ENCODE data around the gene BCAS4.
"Not testable (repeated sequence)": the region's sequence is repeated elsewhere in the genome, so short reads cannot be mapped to it uniquely, and the experiment has no call there.

Gene BCAS4

DNA sequence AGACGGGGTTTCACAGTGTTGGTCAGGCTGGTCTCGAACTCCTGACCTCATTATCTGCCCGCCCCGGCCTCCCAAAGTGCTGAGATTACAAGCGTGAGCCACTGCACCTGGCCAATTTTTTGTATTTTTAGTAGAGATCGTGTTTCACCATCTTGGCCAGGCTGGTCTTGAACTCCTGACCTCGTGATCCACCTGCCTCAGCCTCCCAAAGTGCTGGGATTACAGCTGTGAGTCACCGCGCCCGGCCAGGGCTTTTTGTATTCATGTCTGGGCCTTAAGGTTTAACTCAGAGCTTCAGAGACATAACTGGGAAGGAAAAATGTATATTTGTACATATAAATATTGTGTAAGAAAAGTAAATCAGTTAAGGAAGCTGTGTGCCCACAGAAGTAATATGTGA is 29.6 kb upstream of the BCAS4 start:
- ATAC-seq, H3K9me3 Mint-ChIP-seq, H3K27ac Mint-ChIP-seq, H3K4me1 Mint-ChIP-seq, H3K4me3 Mint-ChIP-seq, H3K36me3 Mint-ChIP-seq: not testable (repeated sequence)
- H3K27me3 Mint-ChIP-seq = peaks cover 28% of the 10 kb centered on the region

- Mint-ChIP-seq H3K36me3 (no peaks in the 10 kb centered on the region), H3K27ac (no peak overlapping the region), H3K4me3 (no peak overlapping the region), H3K27me3 (peaks cover 30% of the 10 kb centered on the region), H3K4me1 (peaks cover 6% of the 10 kb centered on the region), H3K9me3 (no peaks in the 10 kb centered on the region)
- no peak for ATAC-seq
Observed at GRCh38 chr20:50765674-50766073, 29.2 kb upstream of the BCAS4 start.

DNA sequence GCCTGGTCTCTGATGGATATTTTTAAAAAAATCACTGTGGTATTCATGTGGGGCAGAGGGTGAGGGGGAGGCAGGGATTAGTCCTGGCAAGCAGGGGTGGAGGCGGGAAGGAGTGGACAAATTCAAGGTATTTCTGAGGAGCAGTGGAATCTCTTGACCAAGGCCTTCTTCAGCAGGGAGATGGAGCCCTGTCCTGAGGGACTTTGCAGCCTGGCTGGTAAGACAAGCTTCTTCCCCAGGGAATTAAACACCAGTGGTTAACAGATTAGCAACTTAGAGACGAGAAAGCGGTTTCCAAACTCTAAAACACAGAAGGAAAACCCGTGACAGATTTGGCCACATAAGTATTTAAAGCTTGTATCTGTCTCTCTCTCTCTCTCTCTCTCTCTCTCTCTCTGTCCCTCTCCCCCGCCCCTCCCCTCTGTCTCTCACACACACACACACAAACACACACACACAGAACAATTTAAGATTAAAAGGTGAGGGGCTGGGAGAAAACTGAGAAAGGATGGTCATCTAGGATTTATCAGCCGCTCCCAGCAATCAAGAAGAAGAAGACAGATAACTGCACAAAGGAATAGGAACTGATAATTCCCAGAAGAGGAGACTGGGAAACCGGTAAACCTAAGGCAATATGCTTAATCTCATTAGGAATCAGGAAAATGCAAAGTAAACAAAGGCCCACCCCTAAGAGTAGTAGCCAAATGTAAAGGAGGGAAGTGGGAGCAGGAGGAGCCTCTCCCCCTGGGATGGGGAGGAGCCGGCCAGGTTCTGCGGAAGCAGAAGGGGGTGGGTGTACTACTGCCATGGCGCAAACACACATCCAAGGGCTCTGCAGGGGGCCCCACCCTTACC is 27.7 kb upstream of the BCAS4 start:
- H3K9me3 Mint-ChIP-seq, H3K36me3 Mint-ChIP-seq, H3K4me1 Mint-ChIP-seq, ATAC-seq, H3K27ac Mint-ChIP-seq, H3K4me3 Mint-ChIP-seq: not testable (repeated sequence)
- H3K27me3 Mint-ChIP-seq = peaks cover 37% of the 10 kb centered on the region

DNA sequence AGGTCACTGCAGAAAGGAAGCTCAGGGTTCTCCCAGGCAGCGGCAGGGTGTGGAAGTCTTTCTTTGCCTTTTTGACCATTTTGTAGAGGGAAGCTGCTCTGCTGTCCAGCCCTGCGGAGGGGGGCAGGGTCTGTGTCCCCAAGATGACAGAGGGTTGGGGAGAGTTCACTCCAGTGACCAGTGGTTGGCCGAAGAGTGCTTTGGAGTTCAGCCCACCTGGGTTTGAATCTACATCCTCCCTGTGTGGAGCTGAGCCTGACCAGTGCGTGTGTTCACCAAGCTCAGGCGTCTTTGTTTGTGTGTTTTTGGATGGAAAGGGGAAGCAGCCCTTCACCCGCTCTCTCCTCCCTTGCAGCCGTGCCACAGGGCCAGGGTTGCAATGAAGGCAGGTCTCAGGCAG is 25.9 kb upstream of the BCAS4 start:
- not testable (repeated sequence) for H3K27ac Mint-ChIP-seq, H3K36me3 Mint-ChIP-seq, H3K4me3 Mint-ChIP-seq, H3K4me1 Mint-ChIP-seq, H3K9me3 Mint-ChIP-seq, ATAC-seq
- peaks cover 29% of the 10 kb centered on the region for H3K27me3 Mint-ChIP-seq

DNA sequence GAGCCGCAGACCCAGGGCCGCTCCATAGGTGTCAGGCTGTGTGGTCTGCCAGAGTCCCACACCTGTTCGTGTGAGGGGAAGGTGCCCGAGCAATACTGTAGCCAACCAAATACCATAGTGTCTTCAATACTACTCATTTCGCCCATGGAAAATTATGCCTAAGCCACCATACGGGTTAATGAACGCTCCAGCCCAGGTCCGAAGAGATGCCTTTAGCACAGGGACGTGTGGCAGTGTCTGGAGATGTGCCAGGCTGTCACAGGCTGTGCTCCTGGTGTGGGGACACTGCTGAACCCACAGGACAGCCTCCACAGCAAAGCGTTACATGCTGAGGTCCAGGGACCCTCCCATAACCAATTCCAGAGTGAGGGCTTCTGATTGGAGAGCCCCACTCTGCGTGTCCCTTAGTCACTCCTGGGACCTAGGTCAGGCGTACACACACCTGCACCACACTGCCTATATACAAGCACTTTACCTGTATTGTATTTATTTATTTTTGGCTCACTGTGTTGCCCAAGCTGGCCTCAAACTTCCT is 25.2 kb upstream of the BCAS4 start:
- peaks cover 26% of the 10 kb centered on the region for H3K27me3 Mint-ChIP-seq
- H3K27ac Mint-ChIP-seq, H3K36me3 Mint-ChIP-seq, H3K9me3 Mint-ChIP-seq, H3K4me3 Mint-ChIP-seq, H3K4me1 Mint-ChIP-seq: not testable (repeated sequence)
- ATAC-seq = peak; percentile 20

DNA sequence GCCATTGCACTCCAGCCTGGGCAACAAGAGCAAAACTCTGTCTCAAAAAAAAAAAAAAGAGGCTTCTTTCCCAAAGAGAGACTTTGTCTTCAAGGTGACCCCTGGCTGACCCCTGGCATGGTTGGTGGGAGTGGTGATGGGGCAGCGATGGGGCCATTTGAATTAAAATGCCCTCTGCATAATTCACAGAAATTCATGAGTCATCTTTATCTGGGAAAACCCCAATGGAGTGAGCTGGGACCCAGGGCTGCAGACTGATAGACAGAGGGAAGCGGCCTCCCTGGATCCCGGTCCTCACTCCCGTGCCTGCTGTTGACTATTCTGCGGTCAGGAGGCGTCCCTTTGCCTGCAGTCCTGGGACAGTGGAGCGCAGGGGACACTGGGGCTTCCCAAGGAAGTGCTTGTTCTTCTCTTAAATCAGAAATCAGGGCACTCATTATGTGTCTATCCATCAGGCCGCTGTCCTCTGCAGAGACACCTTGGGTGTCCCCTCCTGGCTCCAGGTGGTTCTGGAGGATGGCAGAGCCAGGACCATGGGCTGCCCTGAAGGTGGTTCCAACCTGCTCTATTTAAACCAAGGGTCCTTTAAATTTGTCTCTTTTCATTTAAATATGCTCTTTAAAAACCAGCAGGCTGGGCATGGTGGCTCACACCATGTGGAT is 23.3 kb upstream of the BCAS4 start:
- not testable (repeated sequence) for H3K4me1 Mint-ChIP-seq, ATAC-seq

GRCh38 chr20:50772420-50773185 is 22.3 kb upstream of the BCAS4 start:
- H3K9me3 Mint-ChIP-seq = no peaks in the 10 kb centered on the region
- H3K4me1 Mint-ChIP-seq = no peaks in the 10 kb centered on the region
- H3K36me3 Mint-ChIP-seq = no peaks in the 10 kb centered on the region
- H3K4me3 Mint-ChIP-seq = no peak overlapping the region
- H3K27me3 Mint-ChIP-seq = peaks cover 17% of the 10 kb centered on the region
- no peak for ATAC-seq
- H3K27ac Mint-ChIP-seq = no peak overlapping the region

More for the DNA sequence above, 23.3 kb upstream of the BCAS4 start:
- H3K9me3 Mint-ChIP-seq, H3K36me3 Mint-ChIP-seq, H3K4me3 Mint-ChIP-seq, H3K27ac Mint-ChIP-seq: not testable (repeated sequence)
- H3K27me3 Mint-ChIP-seq = peaks cover 26% of the 10 kb centered on the region

GRCh38 chr20:50774515-50774914 is 20.3 kb upstream of the BCAS4 start:
- H3K27me3 Mint-ChIP-seq = peaks cover 9% of the 10 kb centered on the region
- H3K4me1 Mint-ChIP-seq = no peaks in the 10 kb centered on the region
- H3K27ac Mint-ChIP-seq = no peak overlapping the region
- no peaks in the 10 kb centered on the region for H3K9me3 Mint-ChIP-seq
- no peak for ATAC-seq
- no peaks in the 10 kb centered on the region for H3K36me3 Mint-ChIP-seq
- no peak overlapping the region for H3K4me3 Mint-ChIP-seq

DNA sequence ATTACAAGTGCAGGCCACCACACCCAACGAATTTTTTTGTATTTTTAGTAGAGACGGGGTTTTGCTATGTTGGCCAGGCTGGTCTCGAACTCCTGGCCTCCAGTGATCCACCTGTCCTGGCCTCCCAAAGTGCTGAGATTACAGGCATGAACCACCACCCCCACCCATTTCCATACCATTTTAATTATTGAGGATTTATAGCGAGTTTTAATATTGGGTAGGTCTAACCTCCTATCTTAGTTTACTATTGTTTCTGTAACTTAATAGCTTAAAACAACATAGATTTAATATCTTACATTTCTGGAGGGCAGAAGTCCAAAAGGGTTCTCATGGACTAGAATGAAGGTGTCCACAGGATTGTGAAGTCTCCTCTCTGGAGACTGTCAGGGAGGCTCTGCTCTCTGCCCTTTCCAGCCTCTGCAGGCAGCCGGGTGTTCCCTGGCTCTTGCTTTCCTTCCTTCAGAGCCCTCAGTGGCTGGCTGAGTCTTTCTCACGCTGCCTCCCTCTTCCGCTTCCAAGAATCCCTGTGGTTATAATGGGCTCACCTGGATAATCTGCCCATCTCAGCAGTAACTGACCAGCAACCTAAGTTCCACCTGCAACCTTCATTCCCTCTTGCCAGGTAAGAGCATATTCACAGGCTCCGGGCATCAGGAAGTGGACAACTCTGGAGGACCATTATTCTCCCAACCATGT is 18.6 kb upstream of the BCAS4 start:
- Mint-ChIP-seq H3K27ac (no peak overlapping the region), H3K27me3 (peaks cover 11% of the 10 kb centered on the region), H3K9me3 (no peaks in the 10 kb centered on the region), H3K4me1 (no peaks in the 10 kb centered on the region), H3K4me3 (no peak overlapping the region), H3K36me3 (no peaks in the 10 kb centered on the region)
- no peak for ATAC-seq

GRCh38 chr20:50777373-50777772 is 17.5 kb upstream of the BCAS4 start:
- Mint-ChIP-seq H3K27ac (no peak overlapping the region), H3K27me3 (peaks cover 10% of the 10 kb centered on the region), H3K4me3 (no peak overlapping the region), H3K36me3 (no peaks in the 10 kb centered on the region), H3K4me1 (no peaks in the 10 kb centered on the region), H3K9me3 (no peaks in the 10 kb centered on the region)
- no peak for ATAC-seq

- not testable (repeated sequence) for H3K27me3 Mint-ChIP-seq, H3K27ac Mint-ChIP-seq, H3K36me3 Mint-ChIP-seq, H3K4me1 Mint-ChIP-seq, H3K9me3 Mint-ChIP-seq, H3K4me3 Mint-ChIP-seq, ATAC-seq
Observed at GRCh38 chr20:50778994-50779393, 15.9 kb upstream of the BCAS4 start.

GRCh38 chr20:50783390-50783789 is 11.5 kb upstream of the BCAS4 start:
- H3K36me3 Mint-ChIP-seq = no peaks in the 10 kb centered on the region
- ATAC-seq = no peak

DNA sequence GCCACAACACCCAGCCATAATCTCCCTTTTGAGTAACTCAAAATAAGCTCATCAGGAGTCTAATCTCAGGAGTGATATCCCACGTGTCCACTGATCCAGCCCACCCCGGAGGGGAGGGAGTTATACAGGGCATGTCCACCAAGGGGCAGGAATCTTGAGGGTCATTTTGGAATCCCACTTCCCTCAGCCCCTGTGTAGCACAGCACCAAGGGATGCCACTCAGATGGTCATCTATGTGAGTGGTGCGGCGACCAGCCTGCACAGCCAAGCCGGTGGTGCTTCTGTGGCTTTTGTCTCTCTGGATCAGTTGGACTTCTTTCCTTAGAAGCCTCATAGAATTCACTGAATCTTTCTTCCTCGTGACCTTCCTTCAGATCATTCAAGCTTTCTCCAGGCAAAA is 11.0 kb upstream of the BCAS4 start:
- ATAC-seq = no peak
- Mint-ChIP-seq H3K4me3 (no peak overlapping the region), H3K4me1 (no peaks in the 10 kb centered on the region), H3K27me3 (peaks cover 10% of the 10 kb centered on the region), H3K9me3 (no peaks in the 10 kb centered on the region), H3K36me3 (no peaks in the 10 kb centered on the region), H3K27ac (no peak overlapping the region)

More at GRCh38 chr20:50783390-50783789, 11.5 kb upstream of the BCAS4 start:
- Mint-ChIP-seq H3K27ac (no peak overlapping the region), H3K4me1 (no peaks in the 10 kb centered on the region), H3K27me3 (peaks cover 10% of the 10 kb centered on the region), H3K4me3 (no peak overlapping the region), H3K9me3 (no peaks in the 10 kb centered on the region)

DNA sequence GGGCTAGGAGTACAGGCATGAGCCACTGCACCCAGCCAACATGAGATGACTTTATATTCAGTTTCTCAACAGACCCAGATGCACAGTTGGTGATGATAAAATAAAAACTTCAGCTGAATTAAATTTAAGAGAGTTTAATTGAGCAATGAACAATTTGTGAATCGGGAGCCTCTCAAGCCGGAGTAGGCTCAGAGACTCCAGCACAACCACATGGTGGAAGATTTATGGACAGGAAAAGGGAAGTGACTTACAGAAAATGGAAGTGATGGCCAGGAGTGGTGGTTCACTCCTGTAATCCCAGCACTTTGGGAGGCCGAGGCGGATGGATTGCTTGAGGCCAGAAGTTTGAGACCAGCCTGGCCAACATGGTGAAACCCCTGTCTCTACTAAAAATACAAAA is 10.4 kb upstream of the BCAS4 start:
- Mint-ChIP-seq H3K4me3 (no peak overlapping the region), H3K27ac (no peak overlapping the region), H3K9me3 (no peaks in the 10 kb centered on the region), H3K27me3 (peaks cover 10% of the 10 kb centered on the region), H3K4me1 (no peaks in the 10 kb centered on the region), H3K36me3 (no peaks in the 10 kb centered on the region)
- ATAC-seq = no peak

DNA sequence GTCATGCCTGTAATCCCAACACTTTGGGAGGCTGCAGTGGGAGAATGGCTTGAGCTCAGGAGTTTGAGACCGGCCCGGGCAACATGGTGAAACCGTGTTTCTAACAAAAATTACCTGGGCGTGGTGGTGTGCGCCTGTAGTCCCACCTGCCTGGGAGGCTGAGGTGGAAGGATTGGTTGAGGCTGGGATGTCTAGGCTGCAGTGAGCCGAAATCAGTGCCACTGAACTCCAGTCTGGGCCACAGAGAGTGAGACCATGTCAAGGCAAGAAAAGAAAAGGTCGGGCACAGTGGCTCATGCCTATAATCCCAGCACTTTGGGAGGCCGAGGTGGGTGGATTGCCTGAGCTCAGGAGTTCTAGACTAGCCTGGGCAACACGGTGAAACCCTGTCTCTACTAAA is 8.2 kb upstream of the BCAS4 start:
- H3K4me3 Mint-ChIP-seq = no peak overlapping the region
- H3K27me3 Mint-ChIP-seq = no peaks in the 10 kb centered on the region

More for the DNA sequence above, 8.2 kb upstream of the BCAS4 start:
- peak overlapping the region; percentile 57 for H3K27ac Mint-ChIP-seq
- no peak for ATAC-seq
- no peaks in the 10 kb centered on the region for H3K36me3 Mint-ChIP-seq
- no peaks in the 10 kb centered on the region for H3K9me3 Mint-ChIP-seq
- peaks cover 14% of the 10 kb centered on the region for H3K4me1 Mint-ChIP-seq

Measured in stimulated activated memory B cell treated with anti-CD40 and anti-IgM and Interleukin-4, amounts not matched to agents 10 μg/mL and 1 μg/mL and 100 μg/mL, for 72 hours (primary cell).